ENCODE results near the gene FFAR1. TPM values are rescaled to one million over a fixed set of nuclear protein-coding genes. Genes with fewer than 3 reads are reported as not detected.
"Not testable (repeated sequence)": the region's sequence is repeated elsewhere in the genome, so short reads cannot be mapped to it uniquely, and the experiment has no call there.

FFAR1 gene
- polyA plus RNA-seq, 3 donors: 0.04 TPM; not detected in 2

DNA sequence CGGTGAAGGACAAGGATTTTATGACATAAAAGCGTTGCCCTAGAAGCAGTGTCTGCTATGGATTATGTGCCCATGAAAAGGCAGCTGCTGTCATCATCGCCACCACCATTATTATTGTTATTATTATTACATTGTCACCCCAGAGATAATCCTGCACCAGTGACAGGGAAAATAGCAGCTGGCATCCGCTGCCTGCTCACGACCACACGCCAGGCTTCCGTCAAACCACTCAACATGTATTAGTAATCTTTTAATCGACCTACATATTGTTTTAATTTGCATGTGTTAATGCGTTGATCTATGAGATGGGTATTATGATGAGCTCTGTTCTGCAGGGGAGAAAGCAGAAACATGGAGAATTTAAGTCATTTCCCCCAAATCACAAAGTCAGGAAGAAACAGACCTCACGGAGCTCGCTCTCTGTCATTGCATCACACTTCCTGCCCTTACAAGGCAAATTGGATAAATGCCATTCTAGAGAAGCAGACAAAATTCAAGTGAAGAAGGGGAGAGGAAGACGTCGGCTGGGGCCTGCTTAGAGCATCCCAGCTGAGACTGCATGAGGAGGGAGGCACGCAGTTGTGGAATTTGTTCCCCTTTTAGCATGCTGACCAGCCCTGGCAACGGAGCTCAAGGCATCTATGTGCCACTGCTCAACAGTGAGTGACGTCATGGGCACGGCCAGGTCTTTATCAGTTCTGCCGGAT lies 10.3 kb downstream of the FFAR1 start, which contains the start of gene FFAR3:
FFAR3 (plus strand) TSS at position 594 of the 707 bp plus-strand sequence. CDS start 431 bp downstream, outside the sequence.
- Histone ChIP-seq H3K27me3 (ENCODE audit: control insufficient read depth in 2 of 2, insufficient read depth in 2 of 2, low read length in 2 of 2) (no peaks in the 10 kb centered on the region), H3K27ac (ENCODE audit: low read depth in 1 of 2, low read length in 2 of 2) (peak within 1 kb of the TSS; percentile 46 to 64), H3K9me3 (replicated peaks in 1 of 2; ENCODE audit: control insufficient read depth in 1 of 2, insufficient read depth in 1 of 2, low read length in 2 of 2) (no peaks in the 10 kb centered on the region), H4K20me1 (ENCODE audit: insufficient read depth, low read length) (no peaks in the 10 kb centered on the region), H3K4me1 (ENCODE audit: control insufficient read depth in 1 of 2, insufficient read depth in 2 of 2, low read length in 2 of 2) (peaks cover 23 to 25% of the 10 kb centered on the region in 2 donors), H2AFZ (ENCODE audit: insufficient read depth, low read depth, low read length, poor library complexity, severe bottlenecking) (no peak within 1 kb of the TSS), H3K9ac (ENCODE audit: insufficient read depth, low read length, poor library complexity, severe bottlenecking) (no peak within 1 kb of the TSS), H3K4me2 (replicated peaks; ENCODE audit: extremely low read depth, low read length, poor library complexity, severe bottlenecking) (peak within 1 kb of the TSS; percentile 19), H3K36me3 (replicated peaks in 1 of 2; ENCODE audit: control insufficient read depth in 1 of 2, insufficient read depth in 2 of 2, low read length in 2 of 2) (no peaks in the 10 kb centered on the region), H3K4me3 (replicated peaks in 1 of 3; ENCODE audit: low read depth in 2 of 3, low read length in 3 of 3) (peak within 1 kb of the TSS in 1 of 3 experiments; percentile 19), H3K79me2 (ENCODE audit: insufficient read depth, low read length) (no peaks in the 10 kb centered on the region)
- H3K4me3 Mint-ChIP-seq: peak within 1 kb of the TSS in 1 of 2 donors; percentile 36
- H3K27me3 Mint-ChIP-seq (ENCODE audit: low read depth in 3 of 3): peaks cover 0 to 14% (median 6%) of the 10 kb centered on the region in 3 donors
- H3K9me3 Mint-ChIP-seq: no peaks in the 10 kb centered on the region
- peaks cover 21% of the 10 kb centered on the region for H3K4me1 Mint-ChIP-seq
- peak; percentile 89 to 95 (median 91) for DNase-seq
- intact Hi-C loops (cut with micrococcal nuclease): loop anchor here (10.0 kb wide), 2 partner anchors 53 to 137 kb away; partner anchors contain the start of gene KRTDAP (in 1 of the 2)
- H3K36me3 Mint-ChIP-seq: no peaks in the 10 kb centered on the region
- TF ChIP-seq, protein P1, sequence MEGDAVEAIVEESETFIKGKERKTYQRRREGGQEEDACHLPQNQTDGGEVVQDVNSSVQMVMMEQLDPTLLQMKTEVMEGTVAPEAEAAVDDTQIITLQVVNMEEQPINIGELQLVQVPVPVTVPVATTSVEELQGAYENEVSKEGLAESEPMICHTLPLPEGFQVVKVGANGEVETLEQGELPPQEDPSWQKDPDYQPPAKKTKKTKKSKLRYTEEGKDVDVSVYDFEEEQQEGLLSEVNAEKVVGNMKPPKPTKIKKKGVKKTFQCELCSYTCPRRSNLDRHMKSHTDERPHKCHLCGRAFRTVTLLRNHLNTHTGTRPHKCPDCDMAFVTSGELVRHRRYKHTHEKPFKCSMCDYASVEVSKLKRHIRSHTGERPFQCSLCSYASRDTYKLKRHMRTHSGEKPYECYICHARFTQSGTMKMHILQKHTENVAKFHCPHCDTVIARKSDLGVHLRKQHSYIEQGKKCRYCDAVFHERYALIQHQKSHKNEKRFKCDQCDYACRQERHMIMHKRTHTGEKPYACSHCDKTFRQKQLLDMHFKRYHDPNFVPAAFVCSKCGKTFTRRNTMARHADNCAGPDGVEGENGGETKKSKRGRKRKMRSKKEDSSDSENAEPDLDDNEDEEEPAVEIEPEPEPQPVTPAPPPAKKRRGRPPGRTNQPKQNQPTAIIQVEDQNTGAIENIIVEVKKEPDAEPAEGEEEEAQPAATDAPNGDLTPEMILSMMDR (IDR thresholded peaks at IDR 0.05): no peak
- 0% methylated on average over 3 of the region's 18 CpGs for WGBS (ENCODE audit: insufficient coverage)
- peak within 1 kb of the TSS; percentile 55 to 90 (median 85) for H3K27ac Mint-ChIP-seq

DNA sequence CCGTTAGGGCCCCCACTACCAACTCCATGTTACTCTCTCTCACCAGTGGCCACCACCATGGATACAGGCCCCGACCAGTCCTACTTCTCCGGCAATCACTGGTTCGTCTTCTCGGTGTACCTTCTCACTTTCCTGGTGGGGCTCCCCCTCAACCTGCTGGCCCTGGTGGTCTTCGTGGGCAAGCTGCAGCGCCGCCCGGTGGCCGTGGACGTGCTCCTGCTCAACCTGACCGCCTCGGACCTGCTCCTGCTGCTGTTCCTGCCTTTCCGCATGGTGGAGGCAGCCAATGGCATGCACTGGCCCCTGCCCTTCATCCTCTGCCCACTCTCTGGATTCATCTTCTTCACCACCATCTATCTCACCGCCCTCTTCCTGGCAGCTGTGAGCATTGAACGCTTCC lies 11.1 kb downstream of the FFAR1 start:
- peaks cover 15 to 17% of the 10 kb centered on the region in 2 donors for H3K4me1 ChIP-seq (ENCODE audit: control insufficient read depth in 1 of 2, insufficient read depth in 2 of 2, low read length in 2 of 2)
- peaks cover 17% of the 10 kb centered on the region for H3K4me1 Mint-ChIP-seq
- H3K36me3 Mint-ChIP-seq; H3K4me2 ChIP-seq (replicated peaks; ENCODE audit: extremely low read depth, low read length, poor library complexity, severe bottlenecking); H3K27ac ChIP-seq (ENCODE audit: low read depth in 1 of 2, low read length in 2 of 2); H3K36me3 ChIP-seq (replicated peaks in 1 of 2; ENCODE audit: control insufficient read depth in 1 of 2, insufficient read depth in 2 of 2, low read length in 2 of 2); H3K9ac ChIP-seq (ENCODE audit: insufficient read depth, low read length, poor library complexity, severe bottlenecking); H3K9me3 Mint-ChIP-seq; H3K4me3 Mint-ChIP-seq; H3K9me3 ChIP-seq (replicated peaks in 1 of 2; ENCODE audit: control insufficient read depth in 1 of 2, insufficient read depth in 1 of 2, low read length in 2 of 2); H3K27me3 ChIP-seq (ENCODE audit: control insufficient read depth in 2 of 2, insufficient read depth in 2 of 2, low read length in 2 of 2); H2AFZ ChIP-seq (ENCODE audit: insufficient read depth, low read depth, low read length, poor library complexity, severe bottlenecking); DNase-seq; H4K20me1 ChIP-seq (ENCODE audit: insufficient read depth, low read length); H3K4me3 ChIP-seq (replicated peaks in 1 of 3; ENCODE audit: low read depth in 2 of 3, low read length in 3 of 3); H3K79me2 ChIP-seq (ENCODE audit: insufficient read depth, low read length): not testable (repeated sequence)
- H3K27me3 Mint-ChIP-seq (ENCODE audit: low read depth in 3 of 3): peaks cover 0 to 14% (median 6%) of the 10 kb centered on the region in 3 donors
- intact Hi-C loops (cut with micrococcal nuclease): loop anchor here (10.0 kb wide), 2 partner anchors 54 to 136 kb away; partner anchors contain the start of gene KRTDAP (in 1 of the 2)
- peak overlapping the region in 3 of 7 donors; percentile 60 to 76 (median 70) for H3K27ac Mint-ChIP-seq
- WGBS (ENCODE audit: insufficient coverage): no CpG with 5 or more reads among the region's 16 CpGs

DNA sequence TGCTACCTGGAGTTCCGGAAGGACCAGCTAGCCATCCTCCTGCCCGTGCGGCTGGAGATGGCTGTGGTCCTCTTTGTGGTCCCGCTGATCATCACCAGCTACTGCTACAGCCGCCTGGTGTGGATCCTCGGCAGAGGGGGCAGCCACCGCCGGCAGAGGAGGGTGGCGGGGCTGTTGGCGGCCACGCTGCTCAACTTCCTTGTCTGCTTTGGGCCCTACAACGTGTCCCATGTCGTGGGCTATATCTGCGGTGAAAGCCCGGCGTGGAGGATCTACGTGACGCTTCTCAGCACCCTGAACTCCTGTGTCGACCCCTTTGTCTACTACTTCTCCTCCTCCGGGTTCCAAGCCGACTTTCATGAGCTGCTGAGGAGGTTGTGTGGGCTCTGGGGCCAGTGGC lies 11.7 kb downstream of the FFAR1 start:
- H3K36me3 Mint-ChIP-seq; H3K27ac ChIP-seq (ENCODE audit: low read depth in 1 of 2, low read length in 2 of 2); H3K27me3 ChIP-seq (ENCODE audit: control insufficient read depth in 2 of 2, insufficient read depth in 2 of 2, low read length in 2 of 2); H3K79me2 ChIP-seq (ENCODE audit: insufficient read depth, low read length); H3K4me3 Mint-ChIP-seq; H3K27ac Mint-ChIP-seq; H3K9ac ChIP-seq (ENCODE audit: insufficient read depth, low read length, poor library complexity, severe bottlenecking); H3K36me3 ChIP-seq (replicated peaks in 1 of 2; ENCODE audit: control insufficient read depth in 1 of 2, insufficient read depth in 2 of 2, low read length in 2 of 2); H3K9me3 Mint-ChIP-seq; H2AFZ ChIP-seq (ENCODE audit: insufficient read depth, low read depth, low read length, poor library complexity, severe bottlenecking); DNase-seq; H3K9me3 ChIP-seq (replicated peaks in 1 of 2; ENCODE audit: control insufficient read depth in 1 of 2, insufficient read depth in 1 of 2, low read length in 2 of 2); H4K20me1 ChIP-seq (ENCODE audit: insufficient read depth, low read length); H3K4me3 ChIP-seq (replicated peaks in 1 of 3; ENCODE audit: low read depth in 2 of 3, low read length in 3 of 3); H3K4me2 ChIP-seq (replicated peaks; ENCODE audit: extremely low read depth, low read length, poor library complexity, severe bottlenecking): not testable (repeated sequence)
- peaks cover 13 to 14% of the 10 kb centered on the region in 2 donors for H3K4me1 ChIP-seq (ENCODE audit: control insufficient read depth in 1 of 2, insufficient read depth in 2 of 2, low read length in 2 of 2)
- 100% methylated on average over 1 of the region's 21 CpGs for WGBS (ENCODE audit: insufficient coverage)
- H3K27me3 Mint-ChIP-seq (ENCODE audit: low read depth in 3 of 3): peaks cover 0 to 14% (median 6%) of the 10 kb centered on the region in 3 donors
- H3K4me1 Mint-ChIP-seq: peaks cover 16% of the 10 kb centered on the region
- intact Hi-C loops (cut with micrococcal nuclease): loop anchor here (10.0 kb wide), 2 partner anchors 55 to 135 kb away; partner anchors contain the start of gene KRTDAP (in 1 of the 2)
